Gastroesophageal sphincter (tissue), 3 donors: ENCODE measurements around the gene KCNG4.

Source experiments
- CTCF ChIP-seq, 4 experiments: fragments of 200-600 bp in 2 of 4; fragments of 450-650 bp in 2 of 4; sonication (generic) in 1 of 4; IDR thresholded peaks; one replicate each; pipeline ENCODE4 v1.5.1; 2017 to 2019; ENCODE audit warnings: antibody characterized with exemption in 4 of 4, mild to moderate bottlenecking in 2 of 4, moderate library complexity in 2 of 4
- POLR2A ChIP-seq, 2 donors: fragments of 450-650 bp; IDR thresholded peaks; one replicate each; pipeline ENCODE4 v1.6.1; 2017; ENCODE audit warnings: antibody characterized with exemption in 2 of 2, mild to moderate bottlenecking in 2 of 2, moderate library complexity in 1 of 2
- POLR2AphosphoS5 ChIP-seq: sonication (generic); formaldehyde crosslinking; IDR thresholded peaks from one replicate; pipeline ENCODE4 v1.6.1; 2017; ENCODE audit warnings: antibody characterized with exemption

GRCh38 chr16:84196101-84196500, 43.7 kb downstream of the KCNG4 start:
- no peak for TF ChIP-seq POLR2AphosphoS5
- no peak for TF ChIP-seq POLR2A (IDR thresholded peaks at IDR 0.05)
- no peak for TF ChIP-seq CTCF (IDR thresholded peaks at IDR 0.05)
